ENCODE measurements around the gene STUB1.

GRCh38 chr16:641326-642188 is 38.7 kb upstream of the STUB1 start, which contains the start of gene MCRIP2:
- TF ChIP-seq SIN3A (IDR thresholded peaks at IDR 0.05; ENCODE audit: borderline replicate concordance, insufficient read depth, low read length) (no peak), POLR2AphosphoS5 (IDR thresholded peaks at IDR 0.05; ENCODE audit: low read depth, low read length) (peak; percentile 78), FOXP2 (optimal IDR thresholded peaks at IDR 0.05; ENCODE audit: borderline replicate concordance, extremely low read depth, extremely low read length, insufficient read depth) (no peak)
